ENCODE measurements around the gene TMEM217.

DNA sequence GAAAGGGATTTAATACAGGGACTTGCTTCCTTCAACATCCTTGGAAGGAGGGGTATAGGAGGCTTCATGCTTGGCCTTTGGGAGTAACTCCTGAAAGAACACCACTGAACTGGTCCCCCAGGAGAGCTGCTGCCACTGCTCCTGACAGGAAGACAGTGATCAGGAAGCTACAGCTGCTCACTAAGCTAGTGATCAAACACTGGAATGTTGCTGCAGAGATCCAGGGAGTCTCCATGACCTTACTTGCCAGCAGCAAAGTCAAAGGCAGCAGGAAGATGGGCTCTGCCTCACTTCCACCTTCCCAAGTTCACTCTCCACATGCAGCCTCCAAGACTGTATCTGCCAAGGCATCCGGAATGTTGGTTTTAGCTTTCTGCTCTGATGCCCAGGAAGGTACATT is 56.2 kb downstream of the TMEM217 start:
- TF ChIP-seq, protein P1, sequence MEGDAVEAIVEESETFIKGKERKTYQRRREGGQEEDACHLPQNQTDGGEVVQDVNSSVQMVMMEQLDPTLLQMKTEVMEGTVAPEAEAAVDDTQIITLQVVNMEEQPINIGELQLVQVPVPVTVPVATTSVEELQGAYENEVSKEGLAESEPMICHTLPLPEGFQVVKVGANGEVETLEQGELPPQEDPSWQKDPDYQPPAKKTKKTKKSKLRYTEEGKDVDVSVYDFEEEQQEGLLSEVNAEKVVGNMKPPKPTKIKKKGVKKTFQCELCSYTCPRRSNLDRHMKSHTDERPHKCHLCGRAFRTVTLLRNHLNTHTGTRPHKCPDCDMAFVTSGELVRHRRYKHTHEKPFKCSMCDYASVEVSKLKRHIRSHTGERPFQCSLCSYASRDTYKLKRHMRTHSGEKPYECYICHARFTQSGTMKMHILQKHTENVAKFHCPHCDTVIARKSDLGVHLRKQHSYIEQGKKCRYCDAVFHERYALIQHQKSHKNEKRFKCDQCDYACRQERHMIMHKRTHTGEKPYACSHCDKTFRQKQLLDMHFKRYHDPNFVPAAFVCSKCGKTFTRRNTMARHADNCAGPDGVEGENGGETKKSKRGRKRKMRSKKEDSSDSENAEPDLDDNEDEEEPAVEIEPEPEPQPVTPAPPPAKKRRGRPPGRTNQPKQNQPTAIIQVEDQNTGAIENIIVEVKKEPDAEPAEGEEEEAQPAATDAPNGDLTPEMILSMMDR (conservative IDR thresholded peaks at IDR 0.05) = no peak
- no peak for TF ChIP-seq ZFX (IDR thresholded peaks at IDR 0.05)
